Smooth muscle cell (in vitro differentiated cells): ENCODE measurements around the gene GLCE. TPM values are rescaled to one million over a fixed set of nuclear protein-coding genes. Genes with fewer than 3 reads are reported as not detected.

Source experiments
- DNase-seq: peaks from one replicate; lab custom pipeline; 2025; ENCODE audit not compliant: unreplicated experiment; lab: John Stamatoyannopoulos, UW
- H2AFZ ChIP-seq: fragments of 200-600 bp; sonication (generic); 2 replicates; pipeline ENCODE4 v1.6.0; 2016; ENCODE audit warnings: antibody characterized with exemption, low read depth, mild to moderate bottlenecking
- H3F3A ChIP-seq: fragments of 200-600 bp; sonication (generic); 2 replicates; pipeline ENCODE4 v1.6.0; 2017; ENCODE audit warnings: antibody characterized with exemption, low read depth
- H3K27ac ChIP-seq: fragments of 200-600 bp; sonication (generic); 2 replicates; pipeline ENCODE4 v1.5.1; 2016; ENCODE audit warnings: low read depth, mild to moderate bottlenecking
- H3K27me3 ChIP-seq: fragments of 200-600 bp; sonication (generic); 2 replicates; pipeline ENCODE4 v1.6.1; 2016; ENCODE audit warnings: low read depth, mild to moderate bottlenecking
- H3K36me3 ChIP-seq: fragments of 200-600 bp; sonication (generic); 2 replicates; pipeline ENCODE4 v1.5.1; 2016; ENCODE audit warnings: low read depth
- H3K4me1 ChIP-seq: fragments of 200-600 bp; sonication (generic); 2 replicates; pipeline ENCODE4 v1.5.1; 2016; ENCODE audit warnings: low read depth
- H3K4me2 ChIP-seq: fragments of 200-600 bp; sonication (generic); 2 replicates; pipeline ENCODE4 v1.6.0; 2016; ENCODE audit warnings: mild to moderate bottlenecking
- H3K4me3 ChIP-seq: fragments of 200-600 bp; sonication (generic); 2 replicates; pipeline ENCODE4 v1.5.1; 2016; ENCODE audit warnings: mild to moderate bottlenecking
- H3K79me2 ChIP-seq: fragments of 200-600 bp; sonication (generic); 2 replicates; pipeline ENCODE4 v1.6.0; 2016; ENCODE audit warnings: low read depth, mild to moderate bottlenecking
- H3K9ac ChIP-seq: fragments of 200-600 bp; sonication (generic); 2 replicates; pipeline ENCODE4 v1.6.0; 2016; ENCODE audit warnings: low read depth
- H3K9me3 ChIP-seq: fragments of 200-600 bp; sonication (generic); replicated peaks from 2 replicates; pipeline ENCODE4 v1.5.1; 2016; ENCODE audit warnings: low read depth
- H4K20me1 ChIP-seq: fragments of 200-600 bp; sonication (generic); 2 replicates; pipeline ENCODE4 v1.6.0; 2016; ENCODE audit warnings: low read depth
- CTCF ChIP-seq: fragments of 200-600 bp; sonication (generic); IDR thresholded peaks from 2 replicates; pipeline ENCODE4 v1.5.1; 2017; ENCODE audit warnings: borderline replicate concordance, mild to moderate bottlenecking, antibody characterized with exemption; ENCODE audit not compliant: insufficient read depth, poor library complexity, severe bottlenecking
- WGBS: methylation state at CpG from one replicate; pipeline ENCODE4 v1.1.7; 2016; ENCODE audit warnings: low lambda C conversion rate; 5-methylcytosine and 5-hydroxymethylcytosine counted together
- polyA plus RNA-seq: library from polyadenylated mRNA; unstranded; fragments of >200 nt; fragmentation: Nextera tagmentation; extraction: Ambion mirVana; gene quantifications from 2 replicates; pipeline ENCODE4 v1.2.1, GENCODE V29; 2016
- total RNA-seq: library from RNA; depleted of rRNA; stranded (reverse); fragments of >200 nt; gene quantifications from 2 replicates; pipeline ENCODE4 v1.2.3, GENCODE V29; 2014

The GLCE gene
- total and polyA plus RNA-seq, 2 experiments from 2014 or later, result 8.3 to 26.6 TPM

DNA sequence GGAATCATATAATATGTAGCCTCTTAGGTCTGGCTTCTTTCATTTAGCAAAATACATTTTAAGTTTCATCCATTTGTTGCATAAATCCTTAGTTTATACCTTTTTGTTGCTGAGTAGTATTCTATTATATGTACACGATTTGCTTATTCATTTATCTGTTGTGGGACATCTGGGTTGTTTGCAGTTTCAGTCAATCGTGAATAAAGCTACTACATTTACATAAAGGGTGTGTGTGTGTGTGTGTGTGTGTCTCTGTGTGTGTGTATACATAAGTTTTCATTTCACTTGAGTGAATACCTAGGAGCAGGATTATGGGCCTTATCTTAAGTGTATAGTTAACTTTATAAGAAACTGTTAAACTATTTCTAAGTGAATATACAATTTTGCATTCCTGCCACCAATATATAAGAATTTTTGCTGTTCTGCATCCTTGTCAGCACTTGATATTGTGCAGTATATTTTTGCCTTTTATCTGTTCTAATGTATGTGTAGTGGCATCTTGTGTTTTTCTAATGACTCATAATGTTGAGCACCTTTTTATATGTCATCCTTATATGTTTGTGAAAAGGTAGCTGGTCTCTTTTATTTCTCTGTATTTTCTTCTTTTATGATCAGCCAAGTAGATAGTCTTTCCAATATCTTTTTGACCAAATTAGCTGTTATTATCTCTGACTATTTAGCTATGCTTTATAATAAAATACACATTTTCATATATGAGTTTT, 55.0 kb downstream of the GLCE start:
- Histone ChIP-seq H3K4me1 (no peaks in the 10 kb centered on the region), H3K4me3 (no peak overlapping the region), H3K27me3 (no peaks in the 10 kb centered on the region), H3K79me2 (no peaks in the 10 kb centered on the region), H3F3A (no peaks in the 10 kb centered on the region), H3K9ac (no peak overlapping the region), H3K27ac (no peak overlapping the region), H4K20me1 (no peaks in the 10 kb centered on the region), H3K4me2 (no peak overlapping the region), H3K36me3 (no peaks in the 10 kb centered on the region), H3K9me3 (no peaks in the 10 kb centered on the region), H2AFZ (no peak overlapping the region)
- no peak for DNase-seq
- no peak for TF ChIP-seq CTCF
- WGBS, result 85% methylated on average over 2 of the region's 2 CpGs

DNA sequence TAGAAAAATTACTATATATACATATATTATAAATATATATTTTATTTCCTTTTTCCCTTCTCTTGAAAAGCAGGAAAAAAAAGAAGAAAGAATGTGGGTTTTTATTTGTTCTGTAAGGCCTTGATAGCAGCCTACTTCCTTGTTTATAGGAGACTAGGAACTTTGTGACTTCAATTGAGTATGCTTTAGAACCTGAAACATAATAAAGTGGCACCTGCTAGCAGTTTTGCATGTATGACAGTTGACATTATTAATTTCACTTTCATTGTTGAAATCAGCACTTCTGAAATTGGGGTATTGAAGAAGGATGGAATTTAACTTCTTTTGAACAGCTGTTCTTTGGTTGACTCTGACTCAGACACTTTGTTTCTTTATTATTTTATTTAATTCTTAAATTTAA, 56.9 kb downstream of the GLCE start:
- Histone ChIP-seq H3K4me1 (no peaks in the 10 kb centered on the region), H2AFZ (no peak overlapping the region), H4K20me1 (no peaks in the 10 kb centered on the region), H3K36me3 (no peaks in the 10 kb centered on the region), H3K4me3 (no peak overlapping the region), H3K79me2 (no peaks in the 10 kb centered on the region), H3K9me3 (no peaks in the 10 kb centered on the region), H3K27me3 (no peaks in the 10 kb centered on the region), H3K9ac (no peak overlapping the region), H3F3A (no peaks in the 10 kb centered on the region), H3K27ac (no peak overlapping the region), H3K4me2 (no peak overlapping the region)
- no peak for TF ChIP-seq CTCF
- DNase-seq, result no peak

- Histone ChIP-seq H3K27ac (no peak overlapping the region), H3K4me3 (no peak overlapping the region), H3K36me3 (no peaks in the 10 kb centered on the region), H3F3A (no peaks in the 10 kb centered on the region), H3K4me1 (no peaks in the 10 kb centered on the region), H3K9me3 (no peaks in the 10 kb centered on the region), H4K20me1 (no peaks in the 10 kb centered on the region), H2AFZ (no peak overlapping the region), H3K79me2 (no peaks in the 10 kb centered on the region), H3K4me2 (no peak overlapping the region), H3K9ac (no peak overlapping the region), H3K27me3 (no peaks in the 10 kb centered on the region)
- 95% methylated on average over 1 of the region's 1 CpG for WGBS
- no peak for TF ChIP-seq CTCF
- no peak for DNase-seq
These were observed 59.3 kb downstream of the GLCE start for GRCh38 chr15:69219690-69220089.

DNA sequence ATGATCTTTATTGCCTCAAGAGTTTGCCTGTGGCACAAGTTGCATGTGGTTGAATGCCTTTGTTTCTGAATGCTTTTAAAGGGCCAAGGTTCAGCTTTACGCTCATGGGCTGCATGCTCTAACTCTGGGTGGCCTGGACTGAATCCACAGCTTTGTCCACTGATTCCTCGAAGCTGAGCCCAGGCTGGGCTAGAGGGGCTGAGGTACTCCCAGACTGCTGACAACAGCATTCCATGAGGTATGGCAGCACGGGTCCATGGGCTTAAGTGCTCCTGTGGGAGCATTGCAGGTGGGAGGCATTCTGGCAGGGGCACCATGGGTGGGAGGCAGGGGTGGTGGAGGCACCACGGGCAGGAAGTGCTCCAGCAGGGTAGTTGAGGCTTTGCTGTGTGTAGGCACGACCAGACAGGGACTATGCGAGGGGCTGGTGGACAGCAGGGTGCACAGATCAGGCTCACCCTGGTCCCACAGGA, 61.6 kb downstream of the GLCE start:
- Histone ChIP-seq H4K20me1 (no peaks in the 10 kb centered on the region), H3F3A (no peaks in the 10 kb centered on the region), H3K4me2 (no peak overlapping the region), H3K79me2 (no peaks in the 10 kb centered on the region), H3K27ac (no peak overlapping the region), H2AFZ (no peak overlapping the region), H3K4me3 (no peak overlapping the region), H3K27me3 (no peaks in the 10 kb centered on the region), H3K9ac (no peak overlapping the region), H3K36me3 (no peaks in the 10 kb centered on the region), H3K4me1 (no peaks in the 10 kb centered on the region), H3K9me3 (no peaks in the 10 kb centered on the region)
- TF ChIP-seq CTCF, result no peak
- no peak for DNase-seq
- 91% methylated on average over 6 of the region's 6 CpGs for WGBS
